OCI-LY7 (cell line): ENCODE data around the gene FAM9C. TPM values are rescaled to one million over a fixed set of nuclear protein-coding genes. Genes with fewer than 3 reads are reported as not detected.

Experiments
- BruUV-seq: library from RNA; stranded (reverse); fragments of 400-500 nt; replicated peaks from 2 replicates; lab custom pipeline; 2021; lab: Mats Ljungman, UMichigan
- CTCF ChIA-PET: fragments of 300-600 bp; sonication (Branson Sonifier 250); formaldehyde crosslinking; loops from one replicate; lab custom pipeline; 2022; ENCODE audit warnings: antibody characterized with exemption; ENCODE audit not compliant: unreplicated experiment; lab: Charles Lee
- POLR2A ChIA-PET: fragments of 300-600 bp; sonication (Branson Sonifier 250); formaldehyde crosslinking; loops from one replicate; lab custom pipeline; 2022; ENCODE audit warnings: antibody characterized with exemption; lab: Charles Lee
- DNase-seq: peaks from one replicate; pipeline ENCODE4 v3.0.0-alpha.2; 2015; ENCODE audit warnings: low spot score
- H2AFZ ChIP-seq: fragments of 200-600 bp; sonication (generic), shearing (Covaris generic); 2 replicates; pipeline ENCODE4 v1.6.1; 2014; ENCODE audit warnings: mild to moderate bottlenecking, antibody characterized with exemption, low read length, moderate library complexity
- H3K27ac ChIP-seq: fragments of 200-600 bp; sonication (generic); 2 replicates; pipeline ENCODE4 v1.5.1; 2014; ENCODE audit warnings: mixed run types, low read depth, mild to moderate bottlenecking, moderate library complexity, low read length, inconsistent platforms; ENCODE audit not compliant: poor library complexity, severe bottlenecking
- H3K36me3 ChIP-seq: fragments of 200-600 bp; sonication (generic); 2 replicates; pipeline ENCODE4 v1.6.1; 2014; ENCODE audit warnings: mild to moderate bottlenecking, antibody characterized with exemption, low read length, moderate library complexity, mixed read lengths; ENCODE audit not compliant: insufficient read depth
- H3K4me1 ChIP-seq: fragments of 200-600 bp; sonication (generic); 2 replicates; pipeline ENCODE4 v1.5.1; 2014; ENCODE audit warnings: mild to moderate bottlenecking, low read length; ENCODE audit not compliant: insufficient read depth, poor library complexity, severe bottlenecking
- H3K4me2 ChIP-seq: fragments of 200-600 bp; sonication (generic); 2 replicates; pipeline ENCODE4 v1.6.1; 2014; ENCODE audit warnings: mild to moderate bottlenecking, low read length
- H3K4me3 ChIP-seq: fragments of 200-600 bp; sonication (generic); 2 replicates; pipeline ENCODE4 v1.5.1; 2014; ENCODE audit warnings: mild to moderate bottlenecking, low read depth, low read length; ENCODE audit not compliant: poor library complexity, severe bottlenecking
- H3K79me2 ChIP-seq: fragments of 200-600 bp; sonication (generic); 2 replicates; pipeline ENCODE4 v1.6.1; 2016; ENCODE audit warnings: low read depth, mild to moderate bottlenecking, low read length, moderate library complexity, mixed read lengths; ENCODE audit not compliant: insufficient read depth
- H3K9me2 ChIP-seq: fragments of 200-600 bp; sonication (generic); 2 replicates; pipeline ENCODE4 v1.6.1; 2016; ENCODE audit warnings: mild to moderate bottlenecking, low read length, mixed read lengths; ENCODE audit not compliant: insufficient read depth
- H3K9me3 ChIP-seq: fragments of 200-600 bp; sonication (generic); 2 replicates; pipeline ENCODE4 v1.6.1; 2014; ENCODE audit warnings: mild to moderate bottlenecking, mixed run types, low read length, mixed read lengths
- H4K20me1 ChIP-seq: fragments of 200-600 bp; sonication (generic); 2 replicates; pipeline ENCODE4 v1.6.1; 2014; ENCODE audit warnings: mild to moderate bottlenecking, antibody characterized with exemption, low read length, moderate library complexity, mixed read lengths; ENCODE audit not compliant: insufficient read depth
- CTCF ChIP-seq: fragments of 200-600 bp; sonication (generic); conservative IDR thresholded peaks from 2 replicates; pipeline ENCODE4 v1.5.1; 2014; ENCODE audit warnings: mild to moderate bottlenecking, antibody characterized with exemption, low read length, moderate library complexity, mixed read lengths
- EZH2phosphoT487 ChIP-seq: fragments of 200-600 bp; sonication (generic); IDR thresholded peaks from 2 replicates; pipeline ENCODE4 v1.6.1; 2018; ENCODE audit warnings: low read depth, borderline replicate concordance, mild to moderate bottlenecking, mixed run types, antibody characterized with exemption, low read length, moderate library complexity, mixed read lengths
- intact Hi-C: fragments of 100-400 bp; cut with micrococcal nuclease; formaldehyde crosslinking; loops from one replicate; pipeline ENCODE4 v1.10.0; 2022; ENCODE audit not compliant: unreplicated experiment
- total RNA-seq, 2 experiments: library from RNA; depleted of rRNA in 1 of 2; stranded (reverse); fragments of >200 nt in 1 of 2; shearing (Covaris generic) in 1 of 2; gene quantifications; 2 replicates each; pipeline ENCODE4 v1.2.3, GENCODE V29; 2014 to 2022

Gene FAM9C
- total RNA-seq, 2 experiments from 2014 or later = not detected

- BruUV-seq = no TSS peak
- no peaks in the 10 kb centered on the region for H3K9me2 ChIP-seq
- no peaks in the 10 kb centered on the region for H3K79me2 ChIP-seq
- intact Hi-C loops = loop anchor here (10.0 kb wide), 2 partner anchors 218 to 652 kb away; partner anchors contain the start of genes OFD1, TLR7 and TRAPPC2
- no peaks in the 10 kb centered on the region for H4K20me1 ChIP-seq
- peaks cover 99% of the 10 kb centered on the region for H3K4me1 ChIP-seq
- H3K36me3 ChIP-seq = no peaks in the 10 kb centered on the region
- peak overlapping the region; percentile 93 for H3K27ac ChIP-seq
- peak overlapping the region; percentile 39 for H3K4me3 ChIP-seq
- DNase-seq = no peak
- TF ChIP-seq CTCF = no peak
- no peak for TF ChIP-seq EZH2phosphoT487
- ChIA-PET CTCF (interaction anchor here (0.7 to 1.1 kb wide), 3 partner anchors 31 to 132 kb away, joined by 3 to 5 read pairs (median 3); no protein-coding TSS in a partner anchor), POLR2A (interaction anchor here (0.6 to 3.0 kb wide), 19 partner anchors 8 to 324 kb away, joined by 3 to 23 read pairs (median 5); partner anchors contain the start of gene TMSB4X)
- H3K4me2 ChIP-seq = peak overlapping the region; percentile 84
- H2AFZ ChIP-seq = peak overlapping the region; percentile 30; the same call in 1 of the 2 replicates
- H3K9me3 ChIP-seq = no peaks in the 10 kb centered on the region
Observed at GRCh38 chrX:13082206-13083065, 38.0 kb upstream of the FAM9C start.

- no peaks in the 10 kb centered on the region for H3K36me3 ChIP-seq
- no peaks in the 10 kb centered on the region for H3K9me3 ChIP-seq
- CTCF ChIA-PET = interaction anchor here (0.7 to 1.1 kb wide), 4 partner anchors 9 to 131 kb away, joined by 3 to 5 read pairs (median 3); no protein-coding TSS in a partner anchor
- H3K4me2 ChIP-seq = peak overlapping the region; percentile 84
- H3K4me1 ChIP-seq = peaks cover 100% of the 10 kb centered on the region
- DNase-seq = peak; percentile 70
- POLR2A ChIA-PET = interaction anchor here (0.6 to 3.0 kb wide), 22 partner anchors 8 to 325 kb away, joined by 3 to 23 read pairs (median 4); partner anchors contain the start of gene TMSB4X
- peak overlapping the region; percentile 39 for H3K4me3 ChIP-seq
- no peaks in the 10 kb centered on the region for H4K20me1 ChIP-seq
- H3K9me2 ChIP-seq = no peaks in the 10 kb centered on the region
- intact Hi-C loops = loop anchor here (2.0 to 10.0 kb wide), 5 partner anchors 81 to 653 kb away; partner anchors contain the start of genes OFD1, TLR7 and TRAPPC2
- H3K27ac ChIP-seq = peak overlapping the region; percentile 93
- TF ChIP-seq EZH2phosphoT487 (no peak), CTCF (no peak)
- BruUV-seq = no TSS peak
- no peaks in the 10 kb centered on the region for H3K79me2 ChIP-seq
- H2AFZ ChIP-seq = peak overlapping the region; percentile 63; the same call in 1 of the 2 replicates
Observed at GRCh38 chrX:13081395-13082205, 37.2 kb upstream of the FAM9C start.
